BE2C (cell line): ENCODE data around the gene RBP2.

Experiments
- DNase-seq: peaks from one replicate; pipeline ENCODE4 v3.0.0-alpha.2; 2020
- H3K27me3 ChIP-seq: fragments of 250-450 bp; sonication (Bioruptor Pico); 2 replicates; pipeline ENCODE4 v1.5.1; 2020; ENCODE audit warnings: mild to moderate bottlenecking
- H3K36me3 ChIP-seq: fragments of 250-450 bp; sonication (Bioruptor Pico); 2 replicates; pipeline ENCODE4 v1.5.1; 2020; ENCODE audit warnings: mild to moderate bottlenecking
- H3K4me1 ChIP-seq: fragments of 250-450 bp; sonication (Bioruptor Pico); 2 replicates; pipeline ENCODE4 v1.5.1; 2020
- H3K4me3 ChIP-seq: 2 replicates; pipeline ENCODE4 v1.5.1; 2011; ENCODE audit warnings: low read depth, low read length
- H3K9me3 ChIP-seq: fragments of 250-450 bp; sonication (Bioruptor Pico); 2 replicates; pipeline ENCODE4 v1.5.1; 2020
- TF ChIP-seq, protein P1 (sequence below): IDR thresholded peaks from 2 replicates; pipeline ENCODE4 v1.5.1; 2012; ENCODE audit warnings: mild to moderate bottlenecking, low read depth, low read length

Gene RBP2

DNA sequence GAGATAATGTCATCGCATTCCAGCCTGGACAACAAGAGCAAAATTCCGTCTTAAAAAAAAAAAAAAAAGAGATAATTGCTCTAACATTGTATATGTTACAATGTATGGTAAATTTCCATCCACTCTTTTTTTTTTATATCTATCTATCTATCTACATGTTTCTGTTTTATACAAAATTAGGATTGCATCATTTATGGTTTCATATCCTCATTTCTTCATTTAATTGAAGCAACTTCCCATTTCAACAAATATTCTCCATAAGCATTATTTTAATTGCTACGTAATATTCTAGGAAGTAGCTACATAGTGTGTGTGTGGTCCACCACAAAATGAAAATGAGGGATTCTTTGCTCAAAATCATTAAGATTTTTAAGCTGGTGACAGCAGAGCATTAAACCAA, 44.8 kb upstream of the RBP2 start:
- peaks cover 28% of the 10 kb centered on the region for H3K36me3 ChIP-seq
- H3K4me3 ChIP-seq: no peak overlapping the region
- no peaks in the 10 kb centered on the region for H3K9me3 ChIP-seq
- no peaks in the 10 kb centered on the region for H3K27me3 ChIP-seq
- DNase-seq: no peak
- TF ChIP-seq, protein P1, sequence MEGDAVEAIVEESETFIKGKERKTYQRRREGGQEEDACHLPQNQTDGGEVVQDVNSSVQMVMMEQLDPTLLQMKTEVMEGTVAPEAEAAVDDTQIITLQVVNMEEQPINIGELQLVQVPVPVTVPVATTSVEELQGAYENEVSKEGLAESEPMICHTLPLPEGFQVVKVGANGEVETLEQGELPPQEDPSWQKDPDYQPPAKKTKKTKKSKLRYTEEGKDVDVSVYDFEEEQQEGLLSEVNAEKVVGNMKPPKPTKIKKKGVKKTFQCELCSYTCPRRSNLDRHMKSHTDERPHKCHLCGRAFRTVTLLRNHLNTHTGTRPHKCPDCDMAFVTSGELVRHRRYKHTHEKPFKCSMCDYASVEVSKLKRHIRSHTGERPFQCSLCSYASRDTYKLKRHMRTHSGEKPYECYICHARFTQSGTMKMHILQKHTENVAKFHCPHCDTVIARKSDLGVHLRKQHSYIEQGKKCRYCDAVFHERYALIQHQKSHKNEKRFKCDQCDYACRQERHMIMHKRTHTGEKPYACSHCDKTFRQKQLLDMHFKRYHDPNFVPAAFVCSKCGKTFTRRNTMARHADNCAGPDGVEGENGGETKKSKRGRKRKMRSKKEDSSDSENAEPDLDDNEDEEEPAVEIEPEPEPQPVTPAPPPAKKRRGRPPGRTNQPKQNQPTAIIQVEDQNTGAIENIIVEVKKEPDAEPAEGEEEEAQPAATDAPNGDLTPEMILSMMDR: no peak
- peaks cover 15% of the 10 kb centered on the region for H3K4me1 ChIP-seq

DNA sequence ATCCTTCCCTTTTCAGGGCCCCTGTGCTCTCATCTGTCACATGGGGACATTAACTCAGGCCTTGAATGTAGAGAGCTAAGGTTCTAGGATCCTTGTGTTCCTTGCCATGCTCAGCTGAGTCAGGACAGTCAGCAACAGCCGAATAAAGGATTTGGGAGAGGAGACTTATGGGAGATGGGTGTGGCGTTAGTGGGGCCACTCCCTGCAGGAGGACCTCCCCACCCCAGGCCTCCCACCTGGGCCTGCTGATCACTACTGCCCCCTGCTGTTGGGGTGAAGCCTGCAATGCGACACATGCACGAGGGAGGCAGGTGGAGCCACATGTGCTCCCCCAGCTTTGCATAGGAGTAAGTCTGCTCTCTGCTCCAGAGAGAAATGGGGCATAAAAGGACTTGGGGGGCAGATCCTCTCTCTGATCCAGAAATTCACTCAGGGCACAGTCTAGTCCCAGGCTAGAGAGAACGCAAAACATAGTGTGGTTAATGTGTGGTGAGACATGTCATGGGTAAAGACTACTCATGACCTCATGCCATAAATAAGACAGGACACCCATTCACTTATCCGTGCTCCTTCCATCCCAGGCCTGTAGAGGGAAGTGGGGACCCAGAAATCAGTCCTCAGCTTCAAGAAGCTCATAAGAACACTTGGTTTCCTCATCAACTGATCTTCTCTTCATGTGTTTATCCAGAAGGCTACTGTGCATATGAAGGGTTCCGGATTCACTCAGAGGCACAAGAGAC, 43.9 kb upstream of the RBP2 start:
- peaks cover 15% of the 10 kb centered on the region for H3K4me1 ChIP-seq
- H3K9me3 ChIP-seq: no peaks in the 10 kb centered on the region
- peaks cover 32% of the 10 kb centered on the region for H3K36me3 ChIP-seq
- no peaks in the 10 kb centered on the region for H3K27me3 ChIP-seq
- no peak overlapping the region for H3K4me3 ChIP-seq
- TF ChIP-seq, protein P1: peak; percentile 46
- peak; percentile 25 for DNase-seq

DNA sequence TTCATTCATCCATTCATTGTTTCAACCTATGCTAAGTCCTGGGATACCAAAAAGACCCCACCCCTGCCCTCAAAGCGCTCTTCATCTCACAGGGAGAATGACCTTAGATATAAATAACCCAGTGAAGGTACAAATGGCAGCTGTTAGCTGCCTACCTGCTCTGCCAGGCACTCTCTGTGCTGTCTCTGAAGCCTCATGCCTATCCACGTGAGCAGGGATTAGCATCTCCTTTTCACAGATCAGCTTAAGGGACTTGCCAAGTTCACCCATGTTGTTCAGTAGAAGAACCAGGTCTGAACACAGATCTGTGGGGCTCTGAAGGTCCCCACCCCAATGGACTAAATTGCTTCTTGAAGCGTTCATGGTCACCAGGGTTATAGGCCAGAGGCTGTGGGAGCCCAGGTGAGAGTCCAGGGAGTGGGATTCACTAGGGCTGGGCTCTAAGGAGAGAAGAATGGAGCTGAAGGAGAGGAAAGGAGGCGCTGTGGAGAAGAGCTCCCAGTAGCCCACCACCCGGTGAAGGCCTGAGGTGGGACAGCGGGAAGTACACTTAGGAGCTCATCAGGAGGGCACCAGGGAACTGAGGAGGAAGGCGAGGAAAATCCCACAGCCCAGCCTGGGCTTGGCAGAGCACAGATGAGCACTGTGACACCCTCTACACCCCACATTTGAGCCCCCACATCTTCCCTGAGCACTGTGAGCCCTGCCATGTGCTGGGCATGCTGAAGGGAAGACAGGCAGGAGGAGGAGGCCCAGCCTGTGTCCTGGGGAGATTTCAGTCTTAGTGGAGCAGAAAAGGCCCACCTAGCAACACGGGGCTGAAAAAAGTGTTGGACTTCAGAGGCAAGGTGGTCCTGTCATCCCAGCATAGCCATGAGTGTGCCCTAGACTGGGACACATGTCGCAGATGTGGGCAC, 42.9 kb upstream of the RBP2 start:
- no peaks in the 10 kb centered on the region for H3K27me3 ChIP-seq
- peaks cover 27% of the 10 kb centered on the region for H3K36me3 ChIP-seq
- no peak overlapping the region for H3K4me3 ChIP-seq
- no peak for DNase-seq
- no peaks in the 10 kb centered on the region for H3K9me3 ChIP-seq
- peaks cover 6% of the 10 kb centered on the region; the same call in 1 of the 2 replicates for H3K4me1 ChIP-seq
- TF ChIP-seq, protein P1: no peak

DNA sequence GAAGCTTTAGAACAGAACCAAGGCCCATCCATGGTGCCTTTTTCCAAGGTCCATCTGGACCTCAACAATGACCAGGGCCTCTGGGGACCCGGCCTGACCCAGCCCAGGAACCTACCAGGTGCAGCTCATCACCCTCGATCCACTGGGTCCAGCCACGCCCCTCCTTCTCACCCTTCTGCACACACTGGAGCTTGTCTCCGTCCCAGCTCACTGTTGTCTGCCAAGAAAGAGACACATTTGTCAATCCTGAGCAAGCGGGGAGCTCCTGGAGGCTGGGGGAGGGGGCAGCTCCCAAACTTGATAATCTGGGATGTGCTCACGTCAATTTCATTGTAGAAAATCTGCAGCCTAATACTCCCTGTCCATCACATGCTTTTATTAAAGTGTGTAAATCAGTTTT, 42.0 kb upstream of the RBP2 start:
- TF ChIP-seq, protein P1: no peak
- no peaks in the 10 kb centered on the region for H3K9me3 ChIP-seq
- peaks cover 27% of the 10 kb centered on the region for H3K36me3 ChIP-seq
- H3K4me3 ChIP-seq: no peak overlapping the region
- DNase-seq: no peak
- peaks cover 5% of the 10 kb centered on the region; the same call in 1 of the 2 replicates for H3K4me1 ChIP-seq
- H3K27me3 ChIP-seq: no peaks in the 10 kb centered on the region

DNA sequence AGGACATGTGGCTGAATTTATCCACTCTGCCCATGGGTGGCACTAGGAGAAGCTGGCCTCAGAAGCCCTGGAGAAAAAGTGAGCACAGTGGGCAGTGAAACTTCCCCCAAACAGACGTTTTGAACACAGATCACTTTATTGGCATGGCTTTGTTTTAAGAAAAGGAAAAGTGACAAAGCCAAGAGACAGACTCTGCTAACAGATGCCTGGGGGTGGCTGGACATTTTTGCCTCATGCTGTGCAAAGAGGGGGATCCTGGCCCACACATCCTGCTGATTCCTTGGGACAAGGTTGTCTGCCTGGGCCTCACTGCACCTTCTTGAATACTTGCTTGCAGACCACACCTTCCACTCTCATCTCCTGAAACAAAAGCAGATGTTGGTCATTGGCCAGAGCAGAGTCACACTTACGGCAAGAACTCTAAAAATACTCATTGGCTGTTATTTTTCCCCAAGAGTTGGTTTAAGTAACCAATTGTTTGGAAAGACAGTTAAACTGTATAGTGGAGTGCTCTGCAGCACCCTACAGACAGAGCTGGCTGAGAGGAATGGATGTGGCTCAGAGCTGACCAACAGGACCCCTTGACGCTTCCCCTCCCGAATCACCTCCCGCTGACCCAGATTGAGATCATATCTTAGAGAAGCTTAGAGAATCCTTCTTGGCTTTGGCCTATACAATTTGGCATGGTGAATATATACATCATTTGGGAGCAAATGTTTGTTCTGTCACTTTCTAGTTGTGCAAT, 41.2 kb upstream of the RBP2 start:
- H3K9me3 ChIP-seq: no peaks in the 10 kb centered on the region
- H3K4me3 ChIP-seq: no peak overlapping the region
- TF ChIP-seq, protein P1: no peak
- no peak for DNase-seq
- H3K27me3 ChIP-seq: no peaks in the 10 kb centered on the region
- peaks cover 5% of the 10 kb centered on the region; the same call in 1 of the 2 replicates for H3K4me1 ChIP-seq
- peaks cover 27% of the 10 kb centered on the region for H3K36me3 ChIP-seq
